DOHH2 (cell line): Measurements from ENCODE around the gene C19orf73.

Experiments
- EZH2phosphoT487 ChIP-seq: fragments of 200-600 bp; sonication (generic); IDR thresholded peaks from 2 replicates; pipeline ENCODE4 v1.6.1; 2017; ENCODE audit warnings: borderline replicate concordance, mild to moderate bottlenecking, antibody characterized with exemption, low read length, moderate library complexity, mixed read lengths
- TF ChIP-seq, protein P1 (sequence below): fragments of 200-600 bp; sonication (generic); IDR thresholded peaks from one replicate; pipeline ENCODE4 v1.5.1; 2014; ENCODE audit warnings: antibody characterized with exemption, mild to moderate bottlenecking, low read depth, low read length; ENCODE audit not compliant: poor library complexity, severe bottlenecking

DNA sequence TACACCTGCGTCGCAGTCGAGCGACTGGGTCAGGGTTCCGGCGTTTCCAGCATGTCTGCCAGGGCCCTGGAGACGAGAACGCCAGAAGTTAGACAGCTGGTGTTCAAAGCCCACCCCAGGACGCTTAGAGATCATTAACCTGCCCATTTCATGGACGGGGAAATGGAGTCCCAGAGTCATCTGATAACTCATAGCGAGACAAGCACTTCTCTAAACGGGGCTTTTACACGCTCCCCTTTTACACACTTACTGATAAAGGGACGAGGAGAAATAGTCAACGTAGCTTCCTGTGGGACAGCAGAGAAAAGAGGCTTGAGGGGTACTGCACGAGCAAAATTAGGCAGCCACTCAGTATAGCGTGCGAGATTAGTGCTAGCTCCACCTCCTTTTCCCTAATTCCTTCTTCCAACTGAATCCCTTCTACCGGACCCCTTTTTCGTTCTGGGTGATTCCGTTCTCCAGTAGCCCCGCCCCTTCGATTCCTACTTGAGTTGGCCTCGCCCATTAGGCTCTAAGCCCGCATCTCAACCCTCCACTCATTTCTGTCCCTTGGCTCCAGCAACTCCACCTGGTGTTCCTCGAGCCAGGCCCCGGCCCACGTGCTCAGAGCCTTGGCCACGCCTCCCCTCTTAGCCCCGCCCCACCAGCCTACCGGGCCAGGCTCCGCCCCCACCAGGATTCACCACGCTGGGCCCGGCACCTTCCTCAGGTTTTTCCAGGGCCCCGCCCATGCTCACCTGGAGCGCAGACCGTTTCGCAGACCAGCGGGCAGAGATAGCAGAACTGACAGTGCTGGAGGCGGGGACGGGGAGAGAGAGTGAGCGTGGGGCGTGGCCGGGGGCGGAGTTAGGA is 32.5 kb upstream of the C19orf73 start:
- TF ChIP-seq, protein P1, sequence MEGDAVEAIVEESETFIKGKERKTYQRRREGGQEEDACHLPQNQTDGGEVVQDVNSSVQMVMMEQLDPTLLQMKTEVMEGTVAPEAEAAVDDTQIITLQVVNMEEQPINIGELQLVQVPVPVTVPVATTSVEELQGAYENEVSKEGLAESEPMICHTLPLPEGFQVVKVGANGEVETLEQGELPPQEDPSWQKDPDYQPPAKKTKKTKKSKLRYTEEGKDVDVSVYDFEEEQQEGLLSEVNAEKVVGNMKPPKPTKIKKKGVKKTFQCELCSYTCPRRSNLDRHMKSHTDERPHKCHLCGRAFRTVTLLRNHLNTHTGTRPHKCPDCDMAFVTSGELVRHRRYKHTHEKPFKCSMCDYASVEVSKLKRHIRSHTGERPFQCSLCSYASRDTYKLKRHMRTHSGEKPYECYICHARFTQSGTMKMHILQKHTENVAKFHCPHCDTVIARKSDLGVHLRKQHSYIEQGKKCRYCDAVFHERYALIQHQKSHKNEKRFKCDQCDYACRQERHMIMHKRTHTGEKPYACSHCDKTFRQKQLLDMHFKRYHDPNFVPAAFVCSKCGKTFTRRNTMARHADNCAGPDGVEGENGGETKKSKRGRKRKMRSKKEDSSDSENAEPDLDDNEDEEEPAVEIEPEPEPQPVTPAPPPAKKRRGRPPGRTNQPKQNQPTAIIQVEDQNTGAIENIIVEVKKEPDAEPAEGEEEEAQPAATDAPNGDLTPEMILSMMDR, result no peak
- TF ChIP-seq EZH2phosphoT487, result no peak
